ENCODE results near the gene CD300C. TPM values are rescaled to one million over a fixed set of nuclear protein-coding genes. Genes with fewer than 3 reads are reported as not detected.

CD300C gene
- total and polyA plus RNA-seq, 2 experiments from 2014 or later = 0.43 to 0.47 TPM

DNA sequence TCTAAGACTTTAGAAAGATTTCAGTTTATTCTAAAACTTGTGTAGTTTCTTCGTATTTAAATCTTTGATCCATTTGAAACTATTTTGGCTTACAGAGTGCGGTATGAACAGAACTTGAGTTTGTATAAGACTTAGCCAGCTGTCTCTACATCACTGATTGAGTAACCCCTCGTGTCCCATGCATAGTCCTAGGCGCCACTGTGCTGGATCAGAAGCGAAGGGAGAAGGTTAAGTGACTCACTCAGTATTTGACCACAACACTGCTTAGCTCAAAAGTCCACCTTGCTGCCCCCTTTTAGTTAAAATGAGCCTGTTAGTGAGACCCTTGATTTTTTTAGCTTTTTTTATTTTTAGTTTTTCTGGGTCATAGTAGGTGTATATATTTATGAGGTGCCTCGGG is 43.1 kb downstream of the CD300C start:
- H2AFZ ChIP-seq = no peak overlapping the region

DNA sequence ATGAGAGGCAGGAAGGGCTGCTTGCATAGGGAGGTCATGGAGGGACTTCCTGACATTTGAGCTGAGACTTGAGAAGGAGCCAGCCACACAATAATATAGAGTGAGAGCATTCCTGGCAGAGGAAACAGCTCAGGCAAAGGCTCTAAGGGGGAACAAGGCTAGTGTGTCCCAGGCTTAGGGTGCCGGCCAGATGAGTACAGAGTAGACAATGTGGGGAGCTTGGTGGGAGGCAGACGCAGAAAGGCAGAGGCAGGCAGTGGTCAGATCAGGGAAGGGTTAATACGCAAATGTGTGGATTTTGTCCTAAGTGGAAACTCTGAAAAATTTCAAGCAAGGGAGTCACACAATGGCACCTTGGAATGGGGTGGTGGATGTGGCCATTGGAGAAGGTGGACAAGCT is 45.9 kb downstream of the CD300C start:
- Histone ChIP-seq H3K79me2 (no peaks in the 10 kb centered on the region), H3K27ac (no peak overlapping the region), H4K20me1 (ENCODE audit: insufficient read depth, poor library complexity, severe bottlenecking) (no peaks in the 10 kb centered on the region), H3K9me2 (replicated peaks; ENCODE audit: insufficient read depth) (no peaks in the 10 kb centered on the region), H2AFZ (no peak overlapping the region), H3K36me3 (replicated peaks; ENCODE audit: insufficient read depth, low read depth) (no peaks in the 10 kb centered on the region), H3K4me1 (ENCODE audit: insufficient read depth) (no peaks in the 10 kb centered on the region), H3K27me3 (no peaks in the 10 kb centered on the region), H3K9me3 (ENCODE audit: low read depth) (no peaks in the 10 kb centered on the region), H3K4me2 (no peak overlapping the region), H3K4me3 (no peak overlapping the region)
- whole genome bisulfite sequencing (ENCODE audit: low lambda C conversion rate, missing lambda C conversion rate) = 88% methylated on average over 3 of the region's 3 CpGs
- no peak for DNase-seq (ENCODE audit: low spot score)
- TF ChIP-seq EZH2phosphoT487 (IDR thresholded peaks at IDR 0.05; ENCODE audit: low read depth, severe bottlenecking, unreplicated experiment) = no peak
- no peak for TF ChIP-seq EZH2 (IDR thresholded peaks at IDR 0.05; ENCODE audit: borderline replicate concordance)
- TF ChIP-seq CTCF (IDR thresholded peaks at IDR 0.05; ENCODE audit: poor library complexity) = no peak

More for the DNA sequence above, 43.1 kb downstream of the CD300C start:
- TF ChIP-seq EZH2phosphoT487 (IDR thresholded peaks at IDR 0.05; ENCODE audit: low read depth, severe bottlenecking, unreplicated experiment) = no peak
- TF ChIP-seq EZH2 (IDR thresholded peaks at IDR 0.05; ENCODE audit: borderline replicate concordance) = no peak
- no peak for TF ChIP-seq CTCF (IDR thresholded peaks at IDR 0.05; ENCODE audit: poor library complexity)
- no peak overlapping the region for H3K4me3 ChIP-seq
- H3K27ac ChIP-seq = no peak overlapping the region
- H3K4me2 ChIP-seq = no peak overlapping the region
- no peak for DNase-seq (ENCODE audit: low spot score)
- H3K9me2 ChIP-seq (replicated peaks; ENCODE audit: insufficient read depth) = no peaks in the 10 kb centered on the region
- no peaks in the 10 kb centered on the region for H3K79me2 ChIP-seq
- WGBS (ENCODE audit: low lambda C conversion rate, missing lambda C conversion rate) = 77% methylated on average over 6 of the region's 6 CpGs
- no peaks in the 10 kb centered on the region for H4K20me1 ChIP-seq (ENCODE audit: insufficient read depth, poor library complexity, severe bottlenecking)
- no peaks in the 10 kb centered on the region for H3K4me1 ChIP-seq (ENCODE audit: insufficient read depth)
- H3K27me3 ChIP-seq = no peaks in the 10 kb centered on the region
- H3K36me3 ChIP-seq (replicated peaks; ENCODE audit: insufficient read depth, low read depth) = no peaks in the 10 kb centered on the region
- H3K9me3 ChIP-seq (ENCODE audit: low read depth) = no peaks in the 10 kb centered on the region

- 83% methylated on average over 5 of the region's 5 CpGs for WGBS (ENCODE audit: low lambda C conversion rate, missing lambda C conversion rate)
- TF ChIP-seq CTCF (IDR thresholded peaks at IDR 0.05; ENCODE audit: poor library complexity) (no peak), EZH2phosphoT487 (IDR thresholded peaks at IDR 0.05; ENCODE audit: low read depth, severe bottlenecking, unreplicated experiment) (no peak), EZH2 (IDR thresholded peaks at IDR 0.05; ENCODE audit: borderline replicate concordance) (no peak)
- H3K4me3 ChIP-seq = no peak overlapping the region
- no peaks in the 10 kb centered on the region for H3K27me3 ChIP-seq
- no peak overlapping the region for H3K4me2 ChIP-seq
- H4K20me1 ChIP-seq (ENCODE audit: insufficient read depth, poor library complexity, severe bottlenecking) = no peaks in the 10 kb centered on the region
- H3K4me1 ChIP-seq (ENCODE audit: insufficient read depth) = no peaks in the 10 kb centered on the region
- DNase-seq (ENCODE audit: low spot score) = no peak
- H2AFZ ChIP-seq = no peak overlapping the region
- no peaks in the 10 kb centered on the region for H3K36me3 ChIP-seq (replicated peaks; ENCODE audit: insufficient read depth, low read depth)
- H3K27ac ChIP-seq = no peak overlapping the region
- no peaks in the 10 kb centered on the region for H3K9me3 ChIP-seq (ENCODE audit: low read depth)
- H3K79me2 ChIP-seq = no peaks in the 10 kb centered on the region
- H3K9me2 ChIP-seq (replicated peaks; ENCODE audit: insufficient read depth) = no peaks in the 10 kb centered on the region
Observed at GRCh38 chr17:74497471-74497870, 48.4 kb downstream of the CD300C start.

Measured in hepatocyte (in vitro differentiated cells).